Left forelimb (tissue), 1 donor: ENCODE data around the gene RAB11FIP3.
"Not testable (repeated sequence)": the region's sequence is repeated elsewhere in the genome, so short reads cannot be mapped to it uniquely, and the experiment has no call there.

Experiments used
- DNase-seq: peaks from one replicate; pipeline ENCODE4 v3.0.0-alpha.2; 2018; ENCODE audit warnings: low spot score

Gene RAB11FIP3

DNA sequence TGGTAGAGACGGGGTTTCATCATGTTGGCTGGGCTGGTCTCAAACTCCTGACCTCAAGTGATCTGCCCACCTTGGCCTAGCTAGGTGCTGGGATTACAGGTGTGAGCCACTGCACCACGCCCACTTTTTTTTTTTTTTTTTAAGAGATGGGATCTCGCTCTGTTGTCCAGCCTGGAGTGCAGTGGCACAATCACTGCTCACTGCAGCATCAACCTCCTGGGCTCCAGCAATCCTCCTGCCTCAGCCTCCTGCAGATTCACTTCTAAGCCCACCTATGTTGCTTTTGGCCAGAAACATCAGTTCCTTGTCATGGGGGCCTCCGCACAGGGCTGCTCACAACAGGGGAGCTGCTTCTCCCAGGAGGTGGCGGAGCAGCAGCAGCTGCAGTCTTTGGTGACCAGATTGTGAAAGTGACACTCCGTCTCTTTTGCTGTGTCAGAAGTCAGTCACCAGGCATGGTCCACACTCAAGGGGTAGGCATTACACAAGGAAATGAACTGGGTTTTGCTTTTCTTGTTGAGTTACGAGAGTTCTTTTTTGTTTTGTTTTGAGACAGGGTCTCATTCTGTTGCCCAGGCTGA, 32.9 kb upstream of the RAB11FIP3 start:
- no peak for DNase-seq

DNA sequence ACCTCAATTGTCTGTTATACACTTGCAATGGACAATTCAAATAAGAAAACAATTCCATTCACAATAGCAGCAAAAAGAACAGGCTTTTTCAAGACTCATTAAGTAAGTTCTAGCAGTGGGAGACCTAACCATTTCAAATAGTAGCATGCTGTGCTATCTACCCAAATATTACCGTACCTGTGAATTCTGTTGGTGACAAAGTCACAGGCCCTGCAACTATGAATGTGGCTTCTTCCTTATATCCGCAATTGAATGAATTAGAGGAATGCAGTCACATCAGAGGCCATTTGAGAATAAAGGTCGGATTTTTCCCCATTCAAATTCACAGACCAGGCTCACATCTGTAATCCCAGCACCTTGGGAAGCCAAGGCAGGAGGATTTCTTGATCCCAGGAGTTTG, 29.2 kb upstream of the RAB11FIP3 start:
- no peak for DNase-seq

DNA sequence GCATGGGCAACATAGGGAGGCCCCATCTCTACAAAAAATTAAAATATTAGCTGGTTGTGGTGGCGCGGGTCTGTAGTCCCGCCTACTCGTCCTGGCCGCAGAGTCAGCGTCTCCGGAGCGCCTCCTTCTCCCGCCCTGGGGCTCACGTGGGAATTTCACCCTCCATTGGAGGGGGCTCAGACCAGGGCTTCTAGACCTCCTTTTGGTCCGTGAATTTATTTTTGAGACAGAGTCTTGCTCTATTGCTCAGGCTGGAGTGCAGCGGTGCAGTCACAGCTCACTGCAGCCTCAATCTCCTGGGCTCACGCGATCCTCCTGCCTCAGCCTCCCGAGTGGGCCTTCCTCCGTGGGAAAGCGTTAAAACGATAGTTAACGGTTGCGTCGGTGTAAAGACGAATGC, 28.8 kb upstream of the RAB11FIP3 start:
- DNase-seq: no peak

DNA sequence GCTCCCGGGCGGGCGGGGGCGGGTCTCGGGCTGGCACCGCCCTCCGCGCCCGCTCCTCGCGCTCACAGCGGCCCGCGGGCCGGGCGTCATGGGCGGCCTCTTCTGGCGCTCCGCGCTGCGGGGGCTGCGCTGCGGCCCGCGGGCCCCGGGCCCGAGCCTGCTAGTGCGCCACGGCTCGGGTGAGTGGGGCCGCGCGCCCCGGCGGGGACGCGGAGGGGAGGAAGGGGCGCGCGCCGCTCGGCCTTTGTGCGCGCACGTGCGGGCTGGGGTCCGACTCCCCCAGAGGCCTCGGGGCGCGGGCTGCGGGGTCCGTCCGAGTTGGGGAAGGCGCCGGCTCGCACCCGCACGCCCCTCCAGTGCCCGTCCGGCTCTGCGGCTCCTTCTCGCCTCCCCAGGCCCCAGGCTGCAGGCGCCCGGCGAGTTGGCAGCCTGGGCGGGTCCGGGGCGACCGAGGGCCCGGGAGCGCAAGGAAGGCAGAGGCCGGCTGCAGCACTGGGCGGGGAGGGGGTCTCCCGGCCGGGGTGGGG, 28.3 kb upstream of the RAB11FIP3 start, which contains the start of gene NME4:
TSS of gene NME4 (plus strand) at position 65 of the 527 bp plus-strand sequence. CDS start at position 89, 24 bp downstream.
- DNase-seq: no peak

DNA sequence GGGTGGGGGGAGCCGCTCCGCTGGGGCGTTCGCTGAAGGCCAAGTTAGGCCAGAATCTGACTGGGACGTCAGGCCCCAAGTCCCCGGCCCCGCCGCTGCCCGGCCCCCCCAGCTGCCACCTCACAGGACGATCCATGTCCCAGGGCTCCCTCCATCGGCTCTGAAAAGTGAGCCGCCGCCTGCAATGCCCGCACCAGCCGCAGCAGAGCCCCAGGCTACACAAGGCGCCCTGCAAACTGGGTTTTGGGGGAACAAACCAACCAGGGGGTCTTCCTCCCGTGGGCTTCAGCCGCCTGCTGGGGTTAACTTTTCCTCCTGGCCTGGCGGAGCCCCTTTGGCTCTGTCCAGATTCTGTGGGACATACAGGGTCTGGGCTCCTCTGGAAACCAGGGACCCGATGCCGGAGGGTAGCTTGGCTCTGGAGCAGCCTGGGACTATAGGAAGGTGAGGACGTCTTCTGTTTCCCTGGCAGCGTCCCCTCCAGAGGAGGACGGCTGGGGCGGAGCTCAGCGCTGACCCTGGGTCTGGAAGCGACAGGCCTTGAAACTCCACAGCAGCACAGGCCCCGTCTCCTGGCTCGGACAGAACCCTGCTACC, 27.6 kb upstream of the RAB11FIP3 start:
- no peak for DNase-seq

DNA sequence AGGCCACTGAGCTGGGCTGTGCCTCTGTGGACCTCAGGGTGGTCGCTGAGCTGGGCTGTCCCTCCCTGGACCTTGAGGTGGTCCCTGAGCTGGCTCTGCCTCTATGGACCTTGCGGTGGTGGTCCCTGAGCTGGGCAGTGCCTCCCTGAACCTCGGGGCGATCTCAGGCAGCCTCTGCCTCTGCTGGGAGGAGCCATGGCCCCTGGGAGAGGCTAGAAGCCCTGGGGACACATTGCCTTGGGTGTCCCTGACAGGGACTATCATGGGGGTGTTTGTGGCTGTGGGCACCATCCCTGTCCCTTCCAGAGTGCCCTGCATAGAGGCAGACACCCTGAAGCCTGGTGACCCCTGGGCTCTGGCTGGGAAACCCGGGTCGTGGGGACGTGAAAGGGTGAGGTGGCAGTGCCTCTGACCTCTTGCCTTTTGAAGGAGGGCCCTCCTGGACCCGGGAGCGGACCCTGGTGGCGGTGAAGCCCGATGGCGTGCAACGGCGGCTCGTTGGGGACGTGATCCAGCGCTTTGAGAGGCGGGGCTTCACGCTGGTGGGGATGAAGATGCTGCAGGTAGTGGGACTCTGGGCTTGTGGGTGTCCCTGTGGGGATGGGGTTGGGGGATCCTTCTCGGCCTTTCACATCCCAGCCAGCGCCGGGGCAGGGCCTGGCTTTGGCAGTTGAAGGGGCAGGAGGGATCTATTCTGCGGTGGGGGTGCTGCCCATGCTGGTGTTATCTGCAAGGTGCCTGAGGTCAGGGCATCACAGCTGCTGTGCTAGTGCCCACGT, 26.7 kb upstream of the RAB11FIP3 start:
- DNase-seq: no peak

DNA sequence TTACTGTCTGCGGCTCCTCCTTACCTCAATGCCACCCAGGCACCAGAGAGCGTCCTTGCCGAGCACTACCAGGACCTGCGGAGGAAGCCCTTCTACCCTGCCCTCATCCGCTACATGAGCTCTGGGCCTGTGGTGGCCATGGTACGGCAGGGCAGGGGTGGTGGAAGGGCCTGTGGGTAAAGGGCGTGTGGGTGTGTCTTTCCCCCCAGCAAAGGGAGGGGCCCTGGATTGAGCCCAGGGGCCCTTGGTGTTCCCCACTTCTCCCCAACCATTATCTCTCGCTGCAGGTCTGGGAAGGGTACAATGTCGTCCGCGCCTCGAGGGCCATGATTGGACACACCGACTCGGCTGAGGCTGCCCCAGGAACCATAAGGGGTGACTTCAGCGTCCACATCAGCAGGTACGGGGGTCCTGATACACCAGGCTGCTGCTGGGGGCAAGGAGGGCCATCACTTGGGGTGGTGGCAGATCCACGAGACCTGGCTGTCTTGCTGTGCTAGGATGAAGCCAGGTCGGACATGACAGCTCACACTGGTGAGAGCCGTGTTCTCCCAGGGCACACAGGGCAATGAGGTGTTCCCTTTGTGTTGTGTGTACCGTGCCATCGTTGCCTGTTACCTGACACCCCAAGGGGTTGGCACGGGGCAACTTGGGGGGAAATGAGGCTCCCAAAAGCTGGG, 26.0 kb upstream of the RAB11FIP3 start:
- no peak for DNase-seq

DNA sequence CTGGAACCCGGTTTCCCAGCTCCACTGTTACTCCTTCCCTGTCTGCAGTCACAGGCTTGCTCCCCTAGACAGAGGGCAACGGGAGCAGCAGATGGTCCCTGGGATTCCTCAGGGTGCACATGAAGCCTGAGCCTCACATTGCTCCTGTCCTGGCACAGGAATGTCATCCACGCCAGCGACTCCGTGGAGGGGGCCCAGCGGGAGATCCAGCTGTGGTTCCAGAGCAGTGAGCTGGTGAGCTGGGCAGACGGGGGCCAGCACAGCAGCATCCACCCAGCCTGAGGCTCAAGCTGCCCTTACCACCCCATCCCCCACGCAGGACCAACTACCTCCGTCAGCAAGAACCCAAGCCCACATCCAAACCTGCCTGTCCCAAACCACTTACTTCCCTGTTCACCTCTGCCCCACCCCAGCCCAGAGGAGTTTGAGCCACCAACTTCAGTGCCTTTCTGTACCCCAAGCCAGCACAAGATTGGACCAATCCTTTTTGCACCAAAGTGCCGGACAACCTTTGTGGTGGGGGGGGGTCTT, 25.3 kb upstream of the RAB11FIP3 start:
- DNase-seq: no peak

DNA sequence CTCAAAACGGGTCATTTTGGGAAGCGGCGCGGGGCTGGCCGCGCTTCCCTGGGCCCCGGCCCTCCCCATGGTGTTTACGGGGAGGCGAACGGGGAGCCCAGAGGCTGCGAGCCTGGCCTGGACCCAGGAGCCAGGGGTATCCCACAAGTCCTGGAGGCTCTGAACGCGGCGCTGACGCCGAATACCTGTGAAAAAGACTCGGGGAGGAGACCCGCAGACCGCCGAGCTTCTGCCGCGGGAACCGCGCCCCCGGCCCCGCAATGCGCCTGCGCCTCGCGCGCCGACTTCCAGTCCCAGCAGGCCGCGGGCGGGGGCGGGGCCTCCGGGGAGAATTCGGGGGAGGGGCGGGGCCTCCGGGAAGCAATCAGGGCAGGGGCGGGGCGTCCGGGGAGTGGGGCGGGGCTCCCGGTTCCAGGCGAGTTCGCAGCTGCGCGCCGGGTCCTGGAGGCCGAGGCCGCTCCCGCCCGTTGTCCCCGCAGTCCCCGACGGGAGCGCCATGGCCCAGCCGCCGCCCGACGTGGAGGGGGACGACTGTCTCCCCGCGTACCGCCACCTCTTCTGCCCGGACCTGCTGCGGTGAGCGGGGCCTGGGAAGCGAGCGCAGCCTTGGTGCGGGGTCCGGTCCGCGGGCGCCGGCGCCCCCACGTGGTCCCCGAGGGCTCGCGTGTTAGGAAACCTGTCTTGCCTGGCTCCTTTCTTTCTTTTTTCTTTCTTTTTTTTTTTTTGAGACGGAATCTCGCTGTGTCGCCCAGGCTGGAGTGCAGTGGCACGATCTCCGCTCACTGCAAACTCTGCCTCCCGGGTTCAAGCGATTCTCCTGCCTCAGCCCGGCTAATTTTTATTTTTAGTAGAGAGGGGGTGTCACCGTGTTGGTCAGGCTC, 23.7 kb upstream of the RAB11FIP3 start, which contains the start of gene DECR2:
TSS of gene DECR2 (plus strand) at position 418 of the 881 bp plus-strand sequence. CDS start at position 497, 79 bp downstream.
- peak; percentile 99 for DNase-seq

DNA sequence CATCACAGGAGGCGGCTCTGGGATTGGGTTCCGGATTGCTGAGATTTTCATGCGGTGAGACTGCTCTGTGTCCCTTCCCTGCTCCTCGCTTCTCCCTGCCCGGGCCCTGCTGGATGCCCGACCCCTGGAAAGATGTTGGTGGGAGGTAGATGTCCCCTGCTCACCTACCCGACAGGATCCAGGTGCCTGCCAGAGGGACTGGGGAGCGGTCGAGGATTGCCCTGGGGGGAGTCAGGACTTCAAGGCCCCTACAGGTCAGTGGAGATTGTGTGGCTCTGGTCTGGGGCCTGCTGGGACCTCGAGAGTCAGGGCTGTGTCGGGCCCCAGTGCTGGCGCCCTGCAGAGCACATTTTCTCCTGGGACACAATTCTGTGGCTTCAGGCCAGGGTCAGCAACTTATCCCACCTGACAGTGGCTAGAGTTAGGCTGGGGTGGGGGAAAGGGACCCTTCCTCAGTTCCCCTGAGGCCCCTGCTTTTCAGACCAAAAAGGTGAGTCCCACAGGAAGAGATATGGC, 20.4 kb upstream of the RAB11FIP3 start:
- no peak for DNase-seq

DNA sequence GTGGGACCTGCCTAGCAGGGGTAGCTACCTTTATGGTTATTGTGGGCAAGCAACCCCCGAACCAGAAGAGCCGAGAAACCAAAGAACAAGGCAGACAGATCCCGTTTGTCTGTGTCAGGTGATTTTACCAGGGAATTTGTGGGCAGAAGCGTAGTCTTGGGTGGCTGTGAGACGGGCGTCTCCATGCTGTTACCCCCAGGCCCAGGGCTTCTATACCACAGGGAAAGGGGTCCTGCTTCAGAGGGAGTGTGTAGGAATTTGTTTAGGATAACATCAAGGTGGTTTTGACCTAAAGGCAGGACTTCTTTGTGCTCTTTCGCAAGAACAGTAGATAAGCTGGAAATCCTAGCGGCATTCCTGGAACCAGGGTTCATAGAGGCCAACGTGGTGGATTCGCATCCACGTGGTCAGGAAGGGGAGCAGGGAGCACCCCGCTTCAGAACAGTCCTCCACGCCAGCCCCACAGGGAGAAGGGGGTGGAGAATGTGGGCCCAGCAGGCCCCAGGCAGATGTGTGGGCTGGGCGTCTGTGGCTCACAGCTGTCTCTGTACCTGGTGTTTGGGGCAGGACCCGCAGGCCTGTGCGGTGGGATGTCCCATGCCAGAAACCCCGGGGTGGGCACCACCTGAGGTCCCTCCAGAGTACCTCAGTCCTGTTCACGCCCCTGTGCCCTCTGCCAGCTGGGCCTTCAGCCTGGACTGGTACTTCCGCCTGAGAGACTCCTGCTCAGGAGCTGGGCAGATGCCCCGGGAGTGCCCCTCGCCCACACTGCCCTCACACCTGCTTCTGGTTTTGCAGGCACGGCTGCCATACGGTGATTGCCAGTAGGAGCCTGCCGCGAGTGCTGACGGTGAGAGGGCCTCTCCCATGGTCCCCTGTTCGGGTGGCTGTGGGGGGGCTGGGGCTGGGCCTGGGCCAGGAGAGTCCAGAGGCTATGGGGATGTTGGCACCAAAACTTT, 19.6 kb upstream of the RAB11FIP3 start:
- DNase-seq: no peak

DNA sequence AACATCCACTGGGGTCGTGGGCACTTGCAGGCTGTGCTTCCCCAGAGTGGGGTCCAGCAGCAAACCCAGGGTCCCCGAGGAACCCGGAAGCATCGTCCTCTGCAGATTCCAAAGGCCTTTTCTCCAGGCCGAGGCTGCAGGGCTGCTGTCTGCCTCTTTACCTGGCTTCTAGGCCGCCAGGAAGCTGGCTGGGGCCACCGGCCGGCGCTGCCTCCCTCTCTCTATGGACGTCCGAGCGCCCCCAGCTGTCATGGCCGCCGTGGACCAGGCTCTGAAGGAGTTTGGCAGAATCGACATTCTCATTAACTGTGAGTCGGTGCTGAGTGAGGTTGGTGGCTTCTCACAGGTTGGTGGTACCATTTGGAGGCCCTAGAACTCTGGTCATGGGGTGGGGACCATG, 18.2 kb upstream of the RAB11FIP3 start:
- DNase-seq: no peak

DNA sequence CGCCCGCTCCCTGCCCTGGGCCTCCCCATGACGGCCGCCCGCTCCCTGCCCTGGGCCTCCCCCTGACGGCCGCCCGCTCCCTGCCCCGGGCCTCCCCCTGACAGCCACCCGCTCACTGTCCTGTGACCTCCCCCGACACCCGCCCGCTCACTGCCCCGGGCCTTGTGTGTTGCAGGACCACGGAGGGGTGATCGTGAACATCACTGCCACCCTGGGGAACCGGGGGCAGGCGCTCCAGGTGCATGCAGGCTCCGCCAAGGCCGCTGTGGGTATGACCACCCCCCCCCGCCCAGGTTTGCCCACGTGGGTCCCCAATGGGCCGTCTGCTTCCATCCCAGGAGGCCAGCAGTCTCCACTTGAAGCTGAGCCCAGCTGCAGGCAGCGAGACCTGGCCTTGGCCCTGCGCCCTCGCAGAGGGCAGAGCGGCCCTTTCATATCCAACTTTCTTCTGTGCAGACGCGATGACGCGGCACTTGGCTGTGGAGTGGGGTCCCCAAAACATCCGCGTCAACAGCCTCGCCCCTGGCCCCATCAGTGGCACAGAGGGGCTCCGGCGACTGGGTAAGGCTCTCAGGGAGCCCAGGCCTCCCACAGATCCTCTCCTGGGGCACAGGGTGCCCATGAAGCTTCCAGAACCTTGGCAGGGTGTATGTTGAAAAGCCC, 14.8 kb upstream of the RAB11FIP3 start:
- DNase-seq: no peak

DNA sequence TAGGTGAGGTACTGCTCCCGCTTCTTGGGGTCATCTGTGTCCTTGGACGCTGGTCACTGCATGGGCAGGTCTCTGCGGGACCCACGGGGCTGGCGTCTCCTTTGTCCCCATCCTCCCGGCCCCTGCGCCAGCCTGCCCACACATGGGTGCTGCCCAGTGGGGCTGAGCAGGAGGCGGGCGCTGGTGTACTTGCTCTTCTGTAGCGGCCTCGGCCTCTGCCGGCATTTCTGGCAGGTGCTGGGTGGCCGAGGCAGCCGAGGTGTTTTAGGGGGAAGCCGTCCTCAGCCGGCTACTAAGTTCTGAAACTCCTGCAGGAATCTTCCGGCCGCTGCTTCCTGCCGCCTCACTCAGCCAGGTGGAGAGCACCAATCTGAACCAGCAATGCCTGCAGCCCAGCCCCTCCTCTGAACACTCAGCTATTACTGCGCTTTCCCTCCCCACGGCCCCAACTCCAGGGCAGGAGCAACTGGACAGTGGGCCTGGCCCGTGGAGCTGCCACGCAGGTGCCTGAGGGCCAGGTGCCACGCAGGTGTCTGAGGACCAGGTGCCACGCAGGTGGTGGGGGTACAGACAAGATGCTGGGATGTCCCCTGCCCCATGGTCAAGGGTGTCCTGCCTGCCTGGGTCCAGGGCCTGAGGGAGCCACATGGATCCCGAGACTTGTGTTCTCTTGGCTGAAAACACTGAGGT, 13.7 kb upstream of the RAB11FIP3 start:
- no peak for DNase-seq

DNA sequence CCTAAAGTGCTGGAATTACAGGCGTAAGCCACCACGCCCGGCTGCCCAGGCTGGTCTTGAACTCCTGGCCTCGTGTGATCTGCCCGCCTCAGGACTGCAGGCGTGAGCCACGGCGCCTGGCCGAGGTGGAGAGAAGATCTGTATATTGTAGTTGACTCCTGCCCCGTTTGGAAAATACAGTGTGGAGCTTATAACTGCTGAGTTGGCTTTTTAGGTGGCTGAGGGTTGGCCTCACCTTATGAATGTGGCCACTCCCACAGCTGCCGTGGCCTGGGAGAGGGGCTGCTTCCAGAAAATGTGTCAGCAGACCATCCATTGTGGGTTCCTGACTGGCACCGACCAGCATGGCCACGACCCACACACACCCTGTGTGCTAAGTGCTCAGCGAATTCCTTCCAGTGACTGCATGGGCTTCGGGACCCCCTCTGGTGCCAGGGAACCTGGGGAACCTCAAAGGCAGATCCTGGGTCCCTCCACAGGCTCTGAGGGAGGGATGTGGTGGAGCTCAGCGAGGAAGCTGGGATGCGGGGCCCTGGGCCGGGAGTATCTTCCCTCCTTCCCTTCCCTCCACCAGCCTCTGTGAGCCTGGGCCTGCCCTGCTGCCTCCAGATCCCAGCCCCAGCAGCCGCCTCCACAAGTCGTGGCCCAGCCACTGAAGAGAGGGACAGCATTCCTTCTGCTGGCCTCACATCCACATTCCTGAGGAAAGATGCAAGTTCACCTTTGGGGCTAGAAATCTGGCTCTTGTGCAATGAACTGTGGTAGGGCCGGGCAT, 10.9 kb upstream of the RAB11FIP3 start:
- no peak for DNase-seq

DNA sequence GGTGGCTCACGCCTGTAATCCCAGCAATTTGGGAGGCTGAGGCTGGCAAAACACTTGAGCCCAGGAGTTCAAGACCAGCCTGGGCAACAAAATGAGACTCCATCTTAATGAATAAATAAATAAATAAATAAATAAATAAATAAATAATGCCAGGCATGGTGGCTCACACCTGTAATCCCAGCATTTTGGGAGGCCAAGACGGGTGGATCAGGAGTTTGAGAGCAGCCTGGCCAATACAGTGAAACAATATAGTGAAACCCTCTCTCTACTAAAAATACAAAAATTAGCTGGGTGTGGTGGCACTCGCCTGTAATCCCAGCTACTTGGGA, 10.3 kb upstream of the RAB11FIP3 start:
- DNase-seq: not testable (repeated sequence)

DNA sequence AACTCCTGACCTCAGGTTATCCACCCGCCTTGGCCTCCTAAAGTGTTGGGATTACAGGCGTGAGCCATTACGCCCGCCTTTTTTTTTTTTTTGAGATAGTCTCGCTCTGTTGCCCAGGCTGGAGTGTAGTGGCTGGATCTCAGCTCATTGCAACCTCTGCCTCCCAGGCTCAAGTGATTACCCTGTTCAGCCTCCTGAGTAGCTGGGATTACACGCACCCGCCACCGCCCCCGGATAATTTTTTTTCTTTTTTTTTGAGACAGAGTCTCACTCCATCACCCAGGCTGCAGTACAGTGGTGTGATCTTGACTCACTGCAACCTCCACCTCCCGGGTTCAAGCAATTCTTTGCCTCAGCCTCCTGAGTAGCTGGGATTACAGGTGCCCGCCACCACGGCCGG, 3.3 kb upstream of the RAB11FIP3 start:
- DNase-seq: not testable (repeated sequence)
